PC-3 (cell line): ENCODE results near the gene PLSCR4.

Experiments used
- CTCF ChIP-seq: fragments of 300-600 bp; sonication (generic); conservative IDR thresholded peaks from 2 replicates; pipeline ENCODE4 v1.5.1; 2017; ENCODE audit warnings: antibody characterized with exemption, low read depth, mild to moderate bottlenecking, low read length
- EZH2 ChIP-seq: fragments of 300-600 bp; sonication (generic); IDR thresholded peaks from one replicate; pipeline ENCODE4 v1.6.1; 2017; ENCODE audit warnings: antibody characterized with exemption, mild to moderate bottlenecking, low read length; ENCODE audit not compliant: unreplicated experiment
- EZH2phosphoT487 ChIP-seq: fragments of 300-600 bp; sonication (generic); IDR thresholded peaks from 2 replicates; pipeline ENCODE4 v1.6.1; 2018; ENCODE audit warnings: mild to moderate bottlenecking, antibody characterized with exemption, low read length, borderline replicate concordance

- no peak for TF ChIP-seq EZH2
- TF ChIP-seq CTCF, result peak; percentile 90
- TF ChIP-seq EZH2phosphoT487, result no peak
These were observed 31.7 kb downstream of the PLSCR4 start for GRCh38 chr3:146218880-146219866.
